Fibroblast of mammary gland (primary cell): ENCODE data around the gene GRK5.

Experiments used
- DNase-seq: peaks from one replicate; pipeline ENCODE4 v3.0.0-alpha.2; 2010; ENCODE audit warnings: low read depth
- H3K4me3 ChIP-seq: 2 replicates; pipeline ENCODE4 v1.5.1; 2011; ENCODE audit warnings: low read depth, mild to moderate bottlenecking, low read length, moderate library complexity; ENCODE audit not compliant: control insufficient read depth
- TF ChIP-seq, protein P1 (sequence below): conservative IDR thresholded peaks from 2 replicates; pipeline ENCODE4 v1.5.1; 2011; ENCODE audit warnings: low read depth, low read length, inconsistent platforms; ENCODE audit not compliant: control insufficient read depth, insufficient read depth

The GRK5 gene

DNA sequence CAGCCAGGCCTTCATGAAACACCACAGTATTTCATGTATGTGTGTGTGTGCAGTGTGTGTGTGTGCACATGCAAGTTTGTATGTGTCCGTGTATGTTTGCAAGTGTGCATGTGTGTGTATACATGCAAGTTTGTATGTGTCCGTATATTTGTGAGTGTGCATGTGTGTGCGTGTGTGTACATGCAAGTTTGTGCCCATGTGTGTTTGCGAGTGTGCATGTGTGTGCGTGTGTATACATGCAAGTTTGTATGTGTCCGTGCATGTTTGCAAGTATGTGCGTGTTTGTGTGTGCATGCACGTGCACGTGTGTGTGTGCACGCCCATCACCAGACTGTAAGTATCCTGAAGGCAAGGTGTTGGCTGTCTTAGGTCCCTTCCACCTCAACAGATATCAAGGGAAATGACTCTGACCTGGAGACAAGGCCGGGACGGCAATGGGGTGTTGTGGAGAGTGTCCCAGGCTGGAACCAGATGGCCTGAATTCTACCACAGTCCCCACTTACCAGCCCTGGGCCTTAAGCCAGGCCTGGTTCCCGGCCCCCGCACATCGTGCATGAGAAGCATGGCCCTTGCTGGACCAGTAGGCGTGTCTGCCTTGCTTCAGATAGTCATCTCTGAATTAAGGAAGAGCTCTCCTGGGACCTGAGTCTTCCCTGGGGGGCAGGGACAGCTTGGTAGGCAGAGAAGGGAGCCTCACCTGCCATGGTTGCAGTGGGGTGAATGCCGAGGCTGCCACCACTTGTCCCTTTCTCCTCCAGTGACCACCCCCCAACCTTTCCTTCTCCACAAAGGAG lies 140.0 kb downstream of the GRK5 start:
- DNase-seq, result no peak
- TF ChIP-seq, protein P1, sequence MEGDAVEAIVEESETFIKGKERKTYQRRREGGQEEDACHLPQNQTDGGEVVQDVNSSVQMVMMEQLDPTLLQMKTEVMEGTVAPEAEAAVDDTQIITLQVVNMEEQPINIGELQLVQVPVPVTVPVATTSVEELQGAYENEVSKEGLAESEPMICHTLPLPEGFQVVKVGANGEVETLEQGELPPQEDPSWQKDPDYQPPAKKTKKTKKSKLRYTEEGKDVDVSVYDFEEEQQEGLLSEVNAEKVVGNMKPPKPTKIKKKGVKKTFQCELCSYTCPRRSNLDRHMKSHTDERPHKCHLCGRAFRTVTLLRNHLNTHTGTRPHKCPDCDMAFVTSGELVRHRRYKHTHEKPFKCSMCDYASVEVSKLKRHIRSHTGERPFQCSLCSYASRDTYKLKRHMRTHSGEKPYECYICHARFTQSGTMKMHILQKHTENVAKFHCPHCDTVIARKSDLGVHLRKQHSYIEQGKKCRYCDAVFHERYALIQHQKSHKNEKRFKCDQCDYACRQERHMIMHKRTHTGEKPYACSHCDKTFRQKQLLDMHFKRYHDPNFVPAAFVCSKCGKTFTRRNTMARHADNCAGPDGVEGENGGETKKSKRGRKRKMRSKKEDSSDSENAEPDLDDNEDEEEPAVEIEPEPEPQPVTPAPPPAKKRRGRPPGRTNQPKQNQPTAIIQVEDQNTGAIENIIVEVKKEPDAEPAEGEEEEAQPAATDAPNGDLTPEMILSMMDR, result no peak
- H3K4me3 ChIP-seq, result no peak overlapping the region

DNA sequence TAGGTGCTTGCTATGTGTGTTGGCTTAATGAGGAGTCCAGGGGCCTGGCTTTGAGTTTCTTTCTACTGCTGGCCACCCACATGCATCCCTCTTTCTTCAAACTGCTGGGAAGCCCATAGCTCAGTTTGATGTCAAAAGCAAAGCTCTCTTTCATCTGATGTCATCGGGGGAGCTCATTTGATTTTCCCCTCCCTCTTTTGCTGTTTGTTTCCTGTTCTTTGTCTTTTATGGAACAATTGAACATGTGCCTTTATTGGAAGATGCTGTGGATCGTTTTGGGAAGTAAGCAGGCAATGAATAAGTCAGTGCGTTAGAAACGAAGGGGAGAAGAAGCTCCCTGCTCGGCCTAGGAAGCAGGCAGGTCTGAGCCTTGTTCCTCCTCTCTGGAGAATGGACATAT lies 140.7 kb downstream of the GRK5 start:
- no peak overlapping the region for H3K4me3 ChIP-seq
- TF ChIP-seq, protein P1, result no peak
- no peak for DNase-seq

DNA sequence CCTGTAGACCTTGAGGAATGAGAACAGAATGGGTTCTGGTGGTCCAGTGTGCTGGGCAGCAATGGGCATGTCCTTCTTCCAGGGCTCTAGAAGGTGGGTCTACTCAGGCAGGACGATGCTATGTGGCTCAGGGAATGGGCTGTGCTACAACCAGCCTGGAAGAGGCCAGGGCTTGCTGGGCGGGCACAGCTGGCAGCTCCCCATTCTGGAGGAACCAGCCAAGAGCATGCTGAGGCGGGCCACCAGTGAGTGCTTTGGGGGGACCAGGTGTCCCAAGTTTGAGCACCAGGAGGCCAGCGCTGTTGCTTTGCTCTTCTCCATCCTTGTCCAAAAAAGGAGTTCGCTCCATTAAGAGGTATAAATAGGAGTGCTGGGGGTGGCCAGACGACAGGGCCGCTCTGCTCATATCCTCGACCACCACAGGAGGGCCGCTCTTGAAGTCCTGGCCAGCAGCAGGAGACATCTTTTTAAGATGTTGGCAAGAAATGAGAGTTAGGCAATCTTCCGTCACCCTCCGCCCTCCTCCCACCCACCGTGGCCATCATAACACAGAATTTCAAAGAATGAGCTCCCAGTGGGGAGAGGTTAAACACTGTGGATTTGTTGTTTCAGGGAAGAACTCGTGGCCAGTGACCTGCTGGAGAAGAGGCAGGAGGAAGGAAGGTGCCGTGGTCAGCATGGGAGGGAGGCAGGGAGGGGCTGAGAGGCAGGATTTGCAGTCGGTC lies 141.3 kb downstream of the GRK5 start:
- TF ChIP-seq, protein P1, result no peak
- peak; percentile 45 for DNase-seq
- H3K4me3 ChIP-seq, result no peak overlapping the region

DNA sequence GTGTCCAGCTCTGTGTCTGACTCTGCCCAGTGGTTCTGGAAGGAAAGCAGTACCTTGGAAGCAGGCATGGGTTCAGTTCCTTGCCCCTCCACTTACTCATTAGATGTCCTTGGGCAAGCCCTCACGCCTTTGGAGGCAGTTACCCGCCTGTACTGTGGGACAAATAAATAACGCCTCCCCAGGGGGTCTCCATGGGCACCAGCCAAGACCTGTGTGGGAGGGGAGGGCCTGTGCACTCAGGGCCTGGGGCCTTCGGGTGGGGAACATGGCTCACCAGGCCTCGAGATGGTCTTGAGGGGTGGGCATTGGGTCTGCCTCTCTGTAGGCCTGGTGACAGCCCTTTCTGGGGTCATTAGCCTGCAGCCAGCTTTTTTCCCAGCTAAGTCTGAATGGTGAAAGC lies 142.0 kb downstream of the GRK5 start:
- no peak overlapping the region for H3K4me3 ChIP-seq
- TF ChIP-seq, protein P1, result no peak
- DNase-seq, result no peak

DNA sequence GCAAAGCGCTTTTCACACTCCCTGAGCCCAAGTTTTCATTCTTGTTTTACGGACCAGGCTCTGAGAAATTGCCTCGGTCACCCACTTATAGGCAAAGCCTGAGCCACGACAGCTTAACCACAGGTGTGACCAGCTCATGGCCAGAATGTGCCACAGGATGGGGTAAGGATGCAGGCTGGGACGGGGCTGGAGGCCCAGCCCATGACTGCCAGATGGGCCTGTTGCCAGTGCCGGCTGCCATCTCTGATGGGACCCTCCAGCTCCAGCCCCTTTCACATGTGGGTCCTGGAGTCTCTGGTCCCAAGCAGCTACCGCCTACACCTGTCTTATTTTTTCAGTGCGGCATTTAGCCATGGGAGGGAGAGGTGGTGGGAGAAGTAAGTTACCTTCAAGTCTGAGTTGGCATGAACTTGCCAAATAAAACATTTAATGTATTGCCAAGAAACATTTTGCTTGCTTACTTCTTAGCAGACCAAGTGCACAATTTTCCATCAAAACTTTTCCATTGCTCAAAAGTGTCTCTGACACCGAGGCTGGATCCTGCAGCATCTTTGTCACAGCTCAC lies 142.6 kb downstream of the GRK5 start:
- H3K4me3 ChIP-seq, result no peak overlapping the region
- DNase-seq, result no peak
- TF ChIP-seq, protein P1, result no peak

DNA sequence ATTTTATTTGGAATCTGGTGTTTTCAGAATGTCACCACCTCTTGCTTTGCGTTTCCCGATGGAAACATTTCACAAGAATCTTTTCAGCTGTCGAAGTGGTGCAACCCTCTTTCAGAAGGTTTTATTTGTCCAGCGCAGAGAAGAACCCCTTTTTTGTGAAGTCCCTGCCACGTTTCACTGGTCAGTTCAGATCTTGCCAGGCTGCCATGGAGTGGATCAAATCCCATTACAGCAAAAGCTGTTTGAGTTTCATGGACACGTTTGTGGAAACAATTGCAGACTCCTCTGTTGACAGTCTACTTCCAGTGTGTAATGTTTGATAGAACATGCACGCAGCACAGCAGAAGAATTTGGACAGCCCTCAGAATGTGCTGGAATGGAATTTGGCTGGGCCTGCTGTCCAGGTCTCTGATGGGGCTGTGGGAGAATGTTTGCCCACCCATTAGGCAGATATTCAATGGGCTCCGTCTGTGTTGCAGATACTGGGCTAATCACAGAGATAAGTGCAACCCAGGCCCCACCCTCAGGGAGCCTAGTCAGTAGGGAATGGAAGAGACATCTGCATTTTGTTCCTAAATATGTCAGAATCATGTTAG lies 143.2 kb downstream of the GRK5 start:
- TF ChIP-seq, protein P1, result no peak
- DNase-seq, result no peak
- no peak overlapping the region for H3K4me3 ChIP-seq
